Astrocyte (in vitro differentiated cells and primary cell): ENCODE results near the gene BTBD3.

Experiments
- CTCF ChIP-seq: IDR thresholded peaks from 2 replicates; pipeline ENCODE4 v1.5.1; 2011; ENCODE audit warnings: low read depth, mild to moderate bottlenecking, inconsistent platforms, low read length, moderate library complexity; ENCODE audit not compliant: insufficient read depth
- EZH2 ChIP-seq: IDR thresholded peaks from 2 replicates; pipeline ENCODE4 v1.6.1; 2012; ENCODE audit warnings: mild to moderate bottlenecking, low read length, inconsistent platforms; ENCODE audit not compliant: insufficient read depth

GRCh38 chr20:11891776-11892545, 25.7 kb upstream of the BTBD3 start:
- no peak for TF ChIP-seq CTCF
- no peak for TF ChIP-seq EZH2
